A673 (cell line): Measurements from ENCODE around the gene GRAMD1B.

Experiments used
- EZH2 ChIP-seq: fragments of 200-600 bp; sonication (generic); IDR thresholded peaks from 2 replicates; pipeline ENCODE4 v1.6.1; 2017; ENCODE audit warnings: borderline replicate concordance, low read depth, mild to moderate bottlenecking, mixed read lengths, antibody characterized with exemption, low read length; ENCODE audit not compliant: poor library complexity, severe bottlenecking
- TF ChIP-seq, protein P1 (sequence below): fragments of 300-800, 200-600 bp; sonication (generic); conservative IDR thresholded peaks from 2 replicates; pipeline ENCODE4 v1.5.1; 2017; ENCODE audit warnings: low read depth, mild to moderate bottlenecking, antibody characterized with exemption, low read length, moderate library complexity, mixed read lengths

DNA sequence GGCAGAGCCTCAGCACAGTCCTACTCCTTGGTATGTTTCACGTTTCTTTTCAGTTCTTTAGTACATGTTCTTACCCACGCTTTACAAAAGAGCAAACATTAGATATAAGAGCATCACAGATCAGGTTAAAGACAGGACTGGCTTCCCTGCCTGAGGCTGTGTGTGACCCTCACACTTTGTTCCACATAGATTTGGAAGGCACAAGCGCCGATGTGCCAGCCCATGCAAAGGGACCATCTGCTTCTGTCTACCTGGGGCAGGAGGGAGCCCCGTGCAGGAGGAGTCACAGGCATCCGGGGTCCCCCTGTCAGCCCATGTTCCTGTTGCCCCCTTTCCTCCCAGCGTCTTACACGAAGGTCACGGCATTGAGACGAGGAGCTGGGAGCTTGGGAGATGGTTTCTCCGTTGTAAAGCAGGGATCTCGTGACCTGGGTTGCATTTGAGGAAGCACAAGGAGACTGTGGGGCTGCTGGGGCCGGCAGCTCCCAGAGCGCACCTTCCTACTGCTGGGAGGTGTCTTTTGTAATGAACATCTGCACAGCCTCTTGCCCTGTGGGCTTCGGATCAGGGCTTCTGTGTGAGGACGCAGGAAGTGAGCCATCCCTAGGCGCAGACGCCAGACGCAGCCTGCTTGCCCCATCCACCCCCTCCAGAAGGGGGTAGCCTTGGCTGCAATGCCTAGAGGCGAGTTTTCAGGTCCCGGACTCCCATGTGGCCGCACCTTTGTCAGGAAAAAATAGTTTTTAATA, 151.8 kb downstream of the GRAMD1B start:
- TF ChIP-seq, protein P1, sequence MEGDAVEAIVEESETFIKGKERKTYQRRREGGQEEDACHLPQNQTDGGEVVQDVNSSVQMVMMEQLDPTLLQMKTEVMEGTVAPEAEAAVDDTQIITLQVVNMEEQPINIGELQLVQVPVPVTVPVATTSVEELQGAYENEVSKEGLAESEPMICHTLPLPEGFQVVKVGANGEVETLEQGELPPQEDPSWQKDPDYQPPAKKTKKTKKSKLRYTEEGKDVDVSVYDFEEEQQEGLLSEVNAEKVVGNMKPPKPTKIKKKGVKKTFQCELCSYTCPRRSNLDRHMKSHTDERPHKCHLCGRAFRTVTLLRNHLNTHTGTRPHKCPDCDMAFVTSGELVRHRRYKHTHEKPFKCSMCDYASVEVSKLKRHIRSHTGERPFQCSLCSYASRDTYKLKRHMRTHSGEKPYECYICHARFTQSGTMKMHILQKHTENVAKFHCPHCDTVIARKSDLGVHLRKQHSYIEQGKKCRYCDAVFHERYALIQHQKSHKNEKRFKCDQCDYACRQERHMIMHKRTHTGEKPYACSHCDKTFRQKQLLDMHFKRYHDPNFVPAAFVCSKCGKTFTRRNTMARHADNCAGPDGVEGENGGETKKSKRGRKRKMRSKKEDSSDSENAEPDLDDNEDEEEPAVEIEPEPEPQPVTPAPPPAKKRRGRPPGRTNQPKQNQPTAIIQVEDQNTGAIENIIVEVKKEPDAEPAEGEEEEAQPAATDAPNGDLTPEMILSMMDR, result no peak
- TF ChIP-seq EZH2, result no peak
